Subcutaneous preadipocyte (primary cell): ENCODE results near the gene SCUBE1. TPM values are rescaled to one million over a fixed set of nuclear protein-coding genes. Genes with fewer than 3 reads are reported as not detected.

Experiments
- total RNA-seq: library from RNA; depleted of rRNA; stranded (reverse); fragments of >200 nt; gene quantifications from 2 replicates; pipeline ENCODE4 v1.2.3, GENCODE V29; 2012

The SCUBE1 gene
- not detected in 2 replicates for total RNA-seq

DNA sequence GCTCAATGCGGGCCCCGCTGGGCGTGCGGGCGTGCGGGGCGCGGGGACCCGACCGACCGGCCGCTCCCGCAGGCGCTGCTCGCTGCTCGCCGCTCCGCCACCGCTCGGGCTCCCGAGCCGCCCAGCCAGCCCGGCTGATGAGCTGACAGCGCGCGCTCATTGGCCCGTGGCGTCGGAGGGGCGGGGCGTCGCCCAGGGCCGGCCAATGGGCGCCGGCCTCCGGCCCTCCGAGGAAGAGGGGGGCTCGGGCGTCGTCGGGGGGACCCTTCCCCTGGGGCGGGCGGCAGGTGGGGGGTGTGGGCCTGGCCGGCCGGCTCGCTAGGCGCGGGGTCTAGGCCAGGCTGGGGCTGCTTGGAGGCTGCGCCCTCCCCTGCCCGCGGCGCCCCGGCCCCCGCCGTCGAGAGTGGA, at the start of gene SCUBE1:
SCUBE1 (minus strand) TSS at position 111 of the 408 bp plus-strand sequence. CDS start 111 bp downstream, outside the sequence.

DNA sequence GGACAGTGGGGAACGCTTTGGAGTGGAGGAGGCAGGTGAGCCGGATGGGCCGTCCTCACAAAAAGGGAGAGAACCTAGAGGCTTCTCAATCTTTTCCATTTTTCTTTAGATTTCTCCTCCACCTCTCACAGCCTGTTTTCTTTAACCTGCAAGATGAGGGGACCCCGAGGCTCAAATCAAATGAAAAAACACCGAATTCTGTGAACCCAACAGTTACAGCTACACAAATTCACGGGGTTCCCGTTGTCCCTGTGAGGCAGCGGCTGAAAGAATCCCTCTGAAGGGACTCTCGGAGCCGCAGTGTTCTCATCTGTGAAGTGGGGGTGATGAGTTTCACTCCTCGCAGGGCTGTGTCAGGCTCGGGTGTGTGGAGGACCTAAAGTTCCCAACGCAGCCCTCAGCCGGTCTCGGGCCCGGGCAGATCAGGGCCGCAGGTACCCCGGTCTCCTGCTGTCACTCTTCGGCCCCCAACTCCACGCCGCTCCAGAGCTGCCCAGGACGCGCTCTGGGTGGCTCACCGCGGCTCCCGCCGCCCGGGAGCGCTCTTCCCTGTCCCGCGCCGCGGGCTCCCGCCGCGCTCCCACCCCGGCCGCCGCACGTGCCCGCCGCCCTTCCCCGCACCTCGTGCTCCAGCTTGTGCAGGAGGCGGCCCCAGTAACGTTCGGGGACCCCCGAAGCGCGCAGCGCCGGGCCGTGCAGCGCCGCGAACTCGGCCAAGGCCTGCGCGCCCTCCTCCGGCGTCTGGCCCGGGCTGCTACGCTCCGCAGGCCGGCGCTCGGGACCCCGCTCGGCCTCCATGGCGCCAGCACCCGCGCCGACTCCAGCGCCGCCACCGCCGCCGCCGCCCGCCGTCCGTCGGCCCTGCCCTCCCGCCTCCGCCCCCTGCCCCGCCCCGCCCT, 156.7 kb downstream of the SCUBE1 start, which contains the start of gene TTLL12:
TTLL12 (minus strand) TSS at position 863 of the 899 bp plus-strand sequence; CDS start at position 798, 65 bp downstream.

DNA sequence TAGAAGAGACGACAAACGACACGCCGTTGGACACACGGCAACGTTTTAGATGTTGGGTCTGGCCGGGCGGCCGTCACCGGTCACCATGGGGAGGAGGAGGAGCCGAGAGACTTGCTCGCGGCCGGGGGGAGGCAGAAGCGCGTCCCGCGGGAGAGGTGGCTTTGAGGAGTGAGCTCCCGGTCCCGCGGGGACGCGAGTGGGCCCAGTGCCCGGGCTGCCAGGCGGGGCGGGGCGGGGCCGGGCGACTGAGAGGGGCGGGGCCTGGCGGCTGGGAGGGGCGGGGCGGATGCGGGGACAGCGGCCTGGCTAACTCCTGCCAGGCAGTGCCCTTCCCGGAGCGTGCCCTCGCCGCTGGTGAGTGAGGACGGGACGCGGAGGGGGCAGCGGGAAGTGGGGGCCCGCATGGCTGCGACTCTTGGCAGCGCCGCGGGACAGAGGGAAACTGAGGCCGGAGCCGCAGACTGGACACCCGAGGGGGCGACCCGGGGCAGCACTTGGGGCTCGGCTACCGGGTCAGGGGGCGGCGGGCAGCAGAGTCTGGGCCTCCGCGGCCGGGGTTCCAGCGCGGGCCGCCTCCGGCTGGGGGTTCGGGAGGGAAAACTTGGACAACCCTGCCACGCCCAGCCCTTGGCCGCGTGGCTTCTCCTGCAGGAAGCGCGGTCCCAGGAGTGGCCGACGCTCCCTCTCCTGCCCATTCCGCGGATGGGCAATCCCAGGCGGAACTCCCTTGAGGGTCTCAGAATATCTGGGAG, 191.7 kb downstream of the SCUBE1 start, which contains the start of gene TSPO:
TSPO (plus strand) TSS at position 309 of the 752 bp plus-strand sequence. CDS start 7,680 bp downstream, outside the sequence.

Other genes starting within 250 kb of the SCUBE1 start
- gene BIK, start 232.6 kb downstream of the SCUBE1 start, total RNA-seq: under 0.01 TPM in 1 of 2 replicates, not detected in the other
- gene MCAT, start 200.0 kb downstream of the SCUBE1 start, total RNA-seq: 19.5 and 20.5 TPM in 2 replicates
- gene TSPO, start 191.8 kb downstream of the SCUBE1 start, total RNA-seq: 210 and 272 TPM in 2 replicates
- 60.3 and 80.7 TPM in 2 replicates for gene TTLL12, start 156.2 kb downstream of the SCUBE1 start, total RNA-seq
- not detected in 2 replicates for gene MPPED1, start 68.6 kb upstream of the SCUBE1 start, total RNA-seq